Central memory CD8-positive, alpha-beta T cell (primary cell): ENCODE measurements around the gene HRH3.

Source experiments
- ATAC-seq: fragments of 150-1000 bp; cut with Tn5 transposase; replicated peaks from 2 replicates; pipeline ENCODE4 v1.10.0; 2022; ENCODE audit warnings: mild to moderate bottlenecking, moderate FRiP score, moderate number of reproducible peaks; ENCODE audit not compliant: poor library complexity, severe bottlenecking; ENCODE audit errors: extremely low read depth
- DNase-seq, 2 donors: peaks; one replicate each; pipeline ENCODE4 v3.0.0; 2021; ENCODE audit warnings: low spot score in 2 of 2
- H3K27ac Mint-ChIP-seq: one replicate; pipeline ENCODE4 v1.8.0; 2022; ENCODE audit warnings: low read depth, mild to moderate bottlenecking, moderate library complexity, mixed read lengths
- H3K27me3 Mint-ChIP-seq: one replicate; pipeline ENCODE4 v1.8.0; 2022; ENCODE audit warnings: mixed read lengths
- H3K36me3 Mint-ChIP-seq: one replicate; pipeline ENCODE4 v1.8.0; 2022; ENCODE audit warnings: mild to moderate bottlenecking, moderate library complexity, mixed read lengths; ENCODE audit not compliant: insufficient read depth
- H3K4me1 Mint-ChIP-seq: one replicate; pipeline ENCODE4 v1.8.0; 2022; ENCODE audit warnings: mixed read lengths
- H3K4me3 Mint-ChIP-seq: one replicate; pipeline ENCODE4 v1.8.0; 2022; ENCODE audit warnings: mild to moderate bottlenecking, moderate library complexity, mixed read lengths
- H3K9me3 Mint-ChIP-seq: one replicate; pipeline ENCODE4 v1.8.0; 2022; ENCODE audit warnings: mixed read lengths

HRH3 gene

GRCh38 chr20:62203378-62204030, 16.6 kb downstream of the HRH3 start:
- Mint-ChIP-seq H3K4me1 (no peaks in the 10 kb centered on the region), H3K27me3 (no peaks in the 10 kb centered on the region), H3K27ac (no peak overlapping the region), H3K36me3 (peaks cover 20% of the 10 kb centered on the region), H3K4me3 (no peak overlapping the region), H3K9me3 (no peaks in the 10 kb centered on the region)
- DNase-seq (no peak), ATAC-seq (no peak)

GRCh38 chr20:62202676-62203377, 17.3 kb downstream of the HRH3 start:
- Mint-ChIP-seq H3K27me3 (no peaks in the 10 kb centered on the region), H3K27ac (no peak overlapping the region), H3K4me3 (no peak overlapping the region), H3K9me3 (no peaks in the 10 kb centered on the region), H3K4me1 (no peaks in the 10 kb centered on the region), H3K36me3 (peaks cover 23% of the 10 kb centered on the region)
- DNase-seq (no peak), ATAC-seq (no peak)

- H3K27me3 Mint-ChIP-seq = no peaks in the 10 kb centered on the region
- H3K9me3 Mint-ChIP-seq = no peaks in the 10 kb centered on the region
- H3K36me3 Mint-ChIP-seq = peaks cover 26% of the 10 kb centered on the region
- no peak overlapping the region for H3K4me3 Mint-ChIP-seq
- H3K4me1 Mint-ChIP-seq = no peaks in the 10 kb centered on the region
- ATAC-seq (no peak), DNase-seq (no peak)
- peak overlapping the region; percentile 26 for H3K27ac Mint-ChIP-seq
Measured at GRCh38 chr20:62202083-62202395, 18.0 kb downstream of the HRH3 start.

- Mint-ChIP-seq H3K36me3 (peaks cover 31% of the 10 kb centered on the region), H3K4me3 (no peak overlapping the region)
- DNase-seq = no peak
Measured at GRCh38 chr20:62201173-62202082, 18.6 kb downstream of the HRH3 start.

GRCh38 chr20:62200491-62201172, 19.4 kb downstream of the HRH3 start:
- DNase-seq (no peak), ATAC-seq (no peak)
- H3K27ac Mint-ChIP-seq = no peak overlapping the region
- no peaks in the 10 kb centered on the region for H3K9me3 Mint-ChIP-seq
- H3K4me1 Mint-ChIP-seq = no peaks in the 10 kb centered on the region
- no peaks in the 10 kb centered on the region for H3K27me3 Mint-ChIP-seq
- H3K4me3 Mint-ChIP-seq = no peak overlapping the region
- peaks cover 37% of the 10 kb centered on the region for H3K36me3 Mint-ChIP-seq

More at GRCh38 chr20:62201173-62202082, 18.6 kb downstream of the HRH3 start:
- no peak for ATAC-seq
- no peaks in the 10 kb centered on the region for H3K4me1 Mint-ChIP-seq
- H3K9me3 Mint-ChIP-seq = no peaks in the 10 kb centered on the region
- no peaks in the 10 kb centered on the region for H3K27me3 Mint-ChIP-seq
- peak overlapping the region; percentile 26 for H3K27ac Mint-ChIP-seq

- Mint-ChIP-seq H3K27me3 (no peaks in the 10 kb centered on the region), H3K9me3 (no peaks in the 10 kb centered on the region), H3K4me1 (no peaks in the 10 kb centered on the region), H3K4me3 (no peak overlapping the region), H3K27ac (no peak overlapping the region), H3K36me3 (peaks cover 43% of the 10 kb centered on the region)
- DNase-seq = no peak
- ATAC-seq = no peak
Measured at GRCh38 chr20:62198931-62199330, 21.1 kb downstream of the HRH3 start.

GRCh38 chr20:62198496-62198895, 21.6 kb downstream of the HRH3 start:
- ATAC-seq = no peak
- Mint-ChIP-seq H3K27ac (no peak overlapping the region), H3K4me3 (no peak overlapping the region), H3K36me3 (peaks cover 45% of the 10 kb centered on the region), H3K27me3 (no peaks in the 10 kb centered on the region), H3K4me1 (no peaks in the 10 kb centered on the region), H3K9me3 (no peaks in the 10 kb centered on the region)
- DNase-seq = no peak

- Mint-ChIP-seq H3K27me3 (no peaks in the 10 kb centered on the region), H3K9me3 (no peaks in the 10 kb centered on the region), H3K36me3 (peaks cover 49% of the 10 kb centered on the region), H3K4me3 (no peak overlapping the region), H3K27ac (no peak overlapping the region), H3K4me1 (no peaks in the 10 kb centered on the region)
- ATAC-seq (no peak), DNase-seq (no peak)
Measured at GRCh38 chr20:62197801-62198200, 22.3 kb downstream of the HRH3 start.

GRCh38 chr20:62197311-62197710, 22.8 kb downstream of the HRH3 start:
- no peak overlapping the region for H3K27ac Mint-ChIP-seq
- H3K36me3 Mint-ChIP-seq = peaks cover 45% of the 10 kb centered on the region
- no peaks in the 10 kb centered on the region for H3K4me1 Mint-ChIP-seq
- DNase-seq (no peak), ATAC-seq (no peak)
- H3K4me3 Mint-ChIP-seq = no peak overlapping the region
- H3K27me3 Mint-ChIP-seq = no peaks in the 10 kb centered on the region
- H3K9me3 Mint-ChIP-seq = no peaks in the 10 kb centered on the region

GRCh38 chr20:62196286-62196685, 23.8 kb downstream of the HRH3 start:
- Mint-ChIP-seq H3K36me3 (peaks cover 45% of the 10 kb centered on the region), H3K27me3 (no peaks in the 10 kb centered on the region), H3K4me1 (no peaks in the 10 kb centered on the region), H3K9me3 (no peaks in the 10 kb centered on the region), H3K4me3 (no peak overlapping the region), H3K27ac (no peak overlapping the region)
- ATAC-seq (no peak), DNase-seq (no peak)

GRCh38 chr20:62195736-62196135, 24.3 kb downstream of the HRH3 start:
- no peak overlapping the region for H3K27ac Mint-ChIP-seq
- H3K4me1 Mint-ChIP-seq = no peaks in the 10 kb centered on the region
- ATAC-seq = no peak
- DNase-seq = no peak
- no peak overlapping the region for H3K4me3 Mint-ChIP-seq
- H3K9me3 Mint-ChIP-seq = no peaks in the 10 kb centered on the region
- no peaks in the 10 kb centered on the region for H3K27me3 Mint-ChIP-seq
- peaks cover 45% of the 10 kb centered on the region for H3K36me3 Mint-ChIP-seq

GRCh38 chr20:62195075-62195405, 25.0 kb downstream of the HRH3 start:
- Mint-ChIP-seq H3K4me3 (no peak overlapping the region), H3K27ac (no peak overlapping the region), H3K9me3 (no peaks in the 10 kb centered on the region), H3K36me3 (peaks cover 44% of the 10 kb centered on the region), H3K4me1 (no peaks in the 10 kb centered on the region), H3K27me3 (no peaks in the 10 kb centered on the region)
- DNase-seq (no peak), ATAC-seq (no peak)
